ENCODE data around the gene KREMEN1. TPM values are rescaled to one million over a fixed set of nuclear protein-coding genes. Genes with fewer than 3 reads are reported as not detected.

Gene KREMEN1
- total and polyA plus RNA-seq, 9 of the 15 experiments (the other 6 are each of a cell fraction or from before 2014, with no cell fraction given), result 0.69 to 11.5 (median 4.3) TPM

DNA sequence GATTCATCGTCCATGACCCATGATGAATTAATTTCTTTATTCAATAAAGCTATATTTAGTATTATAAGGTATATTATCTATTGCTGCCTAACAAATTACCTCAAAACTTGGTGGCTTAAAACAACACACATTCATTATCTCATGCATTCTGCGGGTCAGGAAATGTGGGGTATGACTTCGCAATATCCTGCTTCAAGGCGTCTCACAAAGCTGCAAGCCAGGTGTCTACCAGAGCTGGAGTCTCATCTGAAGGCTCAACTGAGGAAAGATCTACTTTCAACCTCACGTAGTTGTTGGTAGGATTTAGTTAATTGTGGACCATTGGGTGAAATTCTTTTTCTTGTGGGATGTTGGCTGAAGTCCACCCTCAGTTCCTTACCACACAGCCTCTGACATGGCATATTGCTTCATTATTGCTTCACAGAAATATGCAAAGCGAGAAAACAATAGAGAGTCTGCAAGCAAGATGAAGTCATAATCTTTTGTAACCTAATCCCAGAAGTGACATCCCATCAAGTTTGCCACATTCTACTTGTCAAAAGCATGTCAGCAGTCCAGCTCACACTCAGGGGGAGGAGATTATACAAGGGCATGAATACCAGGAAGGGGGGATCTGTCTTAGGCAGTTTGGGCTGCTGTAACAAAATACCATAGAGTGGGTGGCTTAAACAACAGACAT, 45.1 kb downstream of the KREMEN1 start:
- TF ChIP-seq, protein P1, sequence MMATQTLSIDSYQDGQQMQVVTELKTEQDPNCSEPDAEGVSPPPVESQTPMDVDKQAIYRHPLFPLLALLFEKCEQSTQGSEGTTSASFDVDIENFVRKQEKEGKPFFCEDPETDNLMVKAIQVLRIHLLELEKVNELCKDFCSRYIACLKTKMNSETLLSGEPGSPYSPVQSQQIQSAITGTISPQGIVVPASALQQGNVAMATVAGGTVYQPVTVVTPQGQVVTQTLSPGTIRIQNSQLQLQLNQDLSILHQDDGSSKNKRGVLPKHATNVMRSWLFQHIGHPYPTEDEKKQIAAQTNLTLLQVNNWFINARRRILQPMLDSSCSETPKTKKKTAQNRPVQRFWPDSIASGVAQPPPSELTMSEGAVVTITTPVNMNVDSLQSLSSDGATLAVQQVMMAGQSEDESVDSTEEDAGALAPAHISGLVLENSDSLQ (IDR thresholded peaks at IDR 0.05), result peak; percentile 41; the same call in 1 of the 2 replicates
- TF ChIP-seq MECOM (CRISPR knock-in tag; IDR thresholded peaks at IDR 0.05) (no peak), CSDE1 (IDR thresholded peaks at IDR 0.05) (no peak), TFAM (CRISPR knock-in tag; conservative IDR thresholded peaks at IDR 0.05) (no peak), SP2 (IDR thresholded peaks at IDR 0.05; ENCODE audit: extremely low read depth, low read depth, low read length, poor library complexity, severe bottlenecking) (no peak), CEBPG (CRISPR knock-in tag; IDR thresholded peaks at IDR 0.05) (0 out of 2 replicates have a peak, but pooled peaks have one; percentile 29), CEBPG (tag; conservative IDR thresholded peaks at IDR 0.05 in 1 of 2, IDR thresholded peaks at IDR 0.05 in 1 of 2) (peak in 1 of 2 experiments; percentile 45; a peak in 2 of 4 replicates), GATAD2A (IDR thresholded peaks at IDR 0.05) (no peak), CEBPB (tag; IDR thresholded peaks at IDR 0.05) (0 out of 2 replicates have a peak, but pooled peaks have one; percentile 20), EGR1 (conservative IDR thresholded peaks at IDR 0.05) (0 out of 2 replicates have a peak, but pooled peaks have one; percentile 4), TRIM24 (IDR thresholded peaks at IDR 0.05) (peak in 1 of 2 experiments; percentile 25; a peak in 1 of 4 replicates), STAT5B (CRISPR knock-in tag; IDR thresholded peaks at IDR 0.05) (no peak), MEIS2 (IDR thresholded peaks at IDR 0.05; ENCODE audit: partially characterized antibody) (peak; percentile 20)
- TF ChIP-seq, protein P2, sequence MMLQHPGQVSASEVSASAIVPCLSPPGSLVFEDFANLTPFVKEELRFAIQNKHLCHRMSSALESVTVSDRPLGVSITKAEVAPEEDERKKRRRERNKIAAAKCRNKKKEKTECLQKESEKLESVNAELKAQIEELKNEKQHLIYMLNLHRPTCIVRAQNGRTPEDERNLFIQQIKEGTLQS (IDR thresholded peaks at IDR 0.05), result peak; percentile 16; the same call in 1 of the 2 replicates
- TF ChIP-seq, protein P2 (CRISPR knock-in tag; conservative IDR thresholded peaks at IDR 0.05), result no peak
- H3K79me2 ChIP-seq (ENCODE audit: control insufficient read depth, insufficient read depth, low read length), result no peaks in the 10 kb centered on the region
- no peak overlapping the region for H3K4me2 ChIP-seq (ENCODE audit: insufficient read depth, low read length)
- no peak overlapping the region for H3K27ac ChIP-seq (ENCODE audit: extremely low read depth, low read depth, low read length)
- no peaks in the 10 kb centered on the region for H4K20me1 ChIP-seq (replicated peaks; ENCODE audit: control insufficient read depth, insufficient read depth, low read length)
- H3K9me1 ChIP-seq (ENCODE audit: control insufficient read depth, insufficient read depth, low read length), result no peaks in the 10 kb centered on the region
- 73% methylated on average over 6 of the region's 6 CpGs for whole genome bisulfite sequencing (ENCODE audit: insufficient coverage, low coverage, missing lambda C conversion rate)
- ChIA-PET CTCF (ENCODE audit: low intra/inter-chr PET ratio) (no interaction called here), POLR2A (no interaction called here)
- H3K9ac ChIP-seq (ENCODE audit: insufficient read depth in 1 of 2, low read depth in 2 of 2, low read length in 2 of 2), result no peak overlapping the region
- no peaks in the 10 kb centered on the region for H3K27me3 ChIP-seq (ENCODE audit: control insufficient read depth in 2 of 2, insufficient read depth in 2 of 2, low read length in 2 of 2)
- no peaks in the 10 kb centered on the region for H3K4me1 ChIP-seq (replicated peaks in 1 of 2; ENCODE audit: control insufficient read depth in 2 of 2, insufficient read depth in 2 of 2, low read length in 2 of 2)
- intact Hi-C loops (cut with micrococcal nuclease) (no loop called here), in situ Hi-C loops (cut with MboI) (no loop called here)
- DNase-seq (ENCODE audit: extremely low read depth in 1 of 4, low spot score in 3 of 4) (no peak), ATAC-seq (no peak), FAIRE-seq (no peak)
- no peaks in the 10 kb centered on the region for H3K9me3 ChIP-seq (replicated peaks; ENCODE audit: control insufficient read depth, insufficient read depth, low read depth, low read length)
- H3K4me3 ChIP-seq, result no peak overlapping the region
- no peaks in the 10 kb centered on the region for H3K36me3 ChIP-seq (ENCODE audit: control insufficient read depth, insufficient read depth, low read length)
- no peak overlapping the region for H2AFZ ChIP-seq (ENCODE audit: low read depth, low read length)
- BruUV-seq (replicated peaks), result no TSS peak
